ENCODE data around the gene DNAJB2. TPM values are rescaled to one million over a fixed set of nuclear protein-coding genes. Genes with fewer than 3 reads are reported as not detected.

The DNAJB2 gene
- 49.8 and 55.6 TPM in 2 replicates for total RNA-seq

GRCh38 chr2:219279151-219279915 lies at the start of gene DNAJB2:
Gene DNAJB2 (plus strand): TSS chr2:219279366. CDS start chr2:219279834, 468 bp downstream.
- intact Hi-C loops (cut with micrococcal nuclease) = loop anchor here (1.0 to 2.0 kb wide), 10 partner anchors 15 to 882 kb away; partner anchors contain the start of genes ABCB6, ANKZF1, ATG9A and NHEJ1
- Mint-ChIP-seq H3K36me3 (ENCODE audit: low read depth) (peaks cover 31% of the 10 kb centered on the region), H3K27me3 (ENCODE audit: low read depth) (peaks cover 3% of the 10 kb centered on the region), H3K4me3 (ENCODE audit: low read depth) (peak within 1 kb of the TSS; percentile 85), H3K9me3 (no peaks in the 10 kb centered on the region), H3K4me1 (ENCODE audit: low read depth) (peaks cover 39% of the 10 kb centered on the region), H3K27ac (peak within 1 kb of the TSS; percentile 91)
- DNase-seq (ENCODE audit: low spot score) = peak; percentile 98

DNA sequence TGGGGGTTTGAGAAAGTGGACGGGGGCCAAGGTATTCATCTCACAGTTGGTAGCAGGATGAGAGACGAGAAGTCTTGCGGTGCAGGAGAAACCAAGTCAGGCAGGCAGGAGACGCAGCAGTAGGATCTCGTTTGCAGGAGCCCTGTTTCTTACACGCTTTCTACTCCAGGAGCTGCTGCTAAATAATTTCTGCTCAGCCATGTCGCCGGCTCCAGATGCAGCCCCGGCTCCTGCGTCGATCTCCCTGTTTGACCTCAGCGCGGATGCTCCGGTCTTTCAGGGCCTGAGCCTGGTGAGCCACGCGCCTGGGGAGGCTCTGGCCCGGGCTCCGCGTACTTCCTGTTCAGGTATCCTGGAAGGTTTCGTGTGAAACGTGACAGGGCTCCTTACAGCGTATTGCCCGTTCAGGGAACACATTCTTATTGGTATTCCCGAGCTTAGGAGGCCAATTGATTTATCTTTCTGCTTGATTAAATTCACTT lies 49.1 kb upstream of the DNAJB2 start:
- Mint-ChIP-seq H3K36me3 (ENCODE audit: low read depth) (peaks cover 62% of the 10 kb centered on the region), H3K4me1 (ENCODE audit: low read depth) (peaks cover 33% of the 10 kb centered on the region), H3K9me3 (no peaks in the 10 kb centered on the region), H3K4me3 (ENCODE audit: low read depth) (peak overlapping the region; percentile 97), H3K27ac (peak overlapping the region; percentile 99), H3K27me3 (ENCODE audit: low read depth) (no peaks in the 10 kb centered on the region)
- DNase-seq (ENCODE audit: low spot score) = no peak
- intact Hi-C loops (cut with micrococcal nuclease) = no loop called here

DNA sequence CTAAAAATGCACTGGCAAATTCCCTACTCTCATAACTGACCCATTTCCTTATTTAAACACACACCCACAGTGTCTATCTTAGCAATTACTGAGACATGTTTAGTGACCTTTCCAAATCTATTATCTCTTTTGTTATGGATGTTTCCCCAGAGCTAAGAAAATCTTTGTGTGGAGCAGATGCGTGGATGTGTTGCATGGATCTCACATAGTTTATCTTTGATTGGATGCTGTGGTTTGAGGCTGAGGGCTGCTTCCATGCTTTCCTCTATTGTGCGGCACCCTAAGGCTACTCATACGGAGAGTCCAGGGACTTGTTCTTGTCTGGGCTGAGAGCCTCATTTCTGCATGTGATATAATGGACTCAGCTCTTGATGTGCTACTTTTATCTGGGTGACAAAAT lies 44.8 kb upstream of the DNAJB2 start:
- H3K4me3 Mint-ChIP-seq (ENCODE audit: low read depth) = no peak overlapping the region
- H3K4me1 Mint-ChIP-seq (ENCODE audit: low read depth) = peaks cover 19% of the 10 kb centered on the region
- intact Hi-C loops (cut with micrococcal nuclease) = no loop called here
- no peaks in the 10 kb centered on the region for H3K9me3 Mint-ChIP-seq
- H3K27me3 Mint-ChIP-seq (ENCODE audit: low read depth) = no peaks in the 10 kb centered on the region
- DNase-seq (ENCODE audit: low spot score) = no peak
- peaks cover 79% of the 10 kb centered on the region for H3K36me3 Mint-ChIP-seq (ENCODE audit: low read depth)
- no peak overlapping the region for H3K27ac Mint-ChIP-seq

DNA sequence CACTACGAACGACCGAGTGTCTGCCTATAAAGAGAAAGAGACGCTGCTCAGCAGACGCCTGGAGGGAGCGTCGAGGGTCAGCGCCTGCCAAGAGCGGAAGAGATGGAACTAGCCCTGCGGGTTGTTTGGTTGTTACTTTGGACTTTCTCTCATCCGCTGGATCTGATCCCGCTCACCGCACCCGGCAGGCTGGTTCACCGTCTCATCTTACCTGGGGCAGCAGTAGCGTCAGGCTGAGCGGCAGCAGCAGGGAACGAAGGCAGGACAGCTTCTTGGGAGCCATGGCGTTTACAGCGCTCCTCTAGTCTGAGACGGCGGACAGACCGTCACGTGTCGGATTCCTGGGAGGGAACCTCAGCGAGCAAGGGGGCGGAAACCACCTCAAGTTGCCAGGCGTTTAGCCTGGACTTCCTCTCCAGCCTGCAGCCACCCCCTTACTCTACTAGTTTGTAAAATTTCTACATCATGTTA lies 35.8 kb upstream of the DNAJB2 start:
- Mint-ChIP-seq H3K27ac (no peak overlapping the region), H3K4me3 (ENCODE audit: low read depth) (peak overlapping the region; percentile 33), H3K4me1 (ENCODE audit: low read depth) (peaks cover 31% of the 10 kb centered on the region), H3K27me3 (ENCODE audit: low read depth) (no peaks in the 10 kb centered on the region), H3K36me3 (ENCODE audit: low read depth) (peaks cover 34% of the 10 kb centered on the region), H3K9me3 (no peaks in the 10 kb centered on the region)
- DNase-seq (ENCODE audit: low spot score) = no peak
- intact Hi-C loops (cut with micrococcal nuclease) = no loop called here

DNA sequence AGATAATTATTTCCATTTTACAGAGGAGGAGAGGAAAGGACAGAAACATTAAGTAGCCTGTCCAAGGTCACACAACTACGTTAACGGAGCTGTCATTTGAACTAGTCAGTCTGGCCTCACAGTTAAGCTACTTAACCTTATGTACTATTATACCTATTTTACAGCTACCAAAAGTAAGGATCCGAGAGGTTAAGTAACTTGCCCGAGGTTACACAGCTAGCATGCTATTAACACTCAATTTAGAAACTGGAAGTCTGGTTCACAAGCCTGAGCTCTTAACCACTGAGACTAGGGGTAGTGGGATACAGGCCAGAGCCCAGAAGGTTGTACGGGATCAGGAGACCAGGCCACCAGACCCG lies 34.4 kb upstream of the DNAJB2 start:
- H3K27ac Mint-ChIP-seq = peak overlapping the region; percentile 97
- H3K9me3 Mint-ChIP-seq = no peaks in the 10 kb centered on the region
- peak overlapping the region; percentile 96 for H3K4me3 Mint-ChIP-seq (ENCODE audit: low read depth)
- intact Hi-C loops (cut with micrococcal nuclease) = loop anchor here (1.0 kb wide), 3 partner anchors 9 to 67 kb away; partner anchors contain the start of genes ANKZF1, ATG9A, TUBA4A and TUBA4B
- peaks cover 45% of the 10 kb centered on the region for H3K4me1 Mint-ChIP-seq (ENCODE audit: low read depth)
- H3K27me3 Mint-ChIP-seq (ENCODE audit: low read depth) = no peaks in the 10 kb centered on the region
- H3K36me3 Mint-ChIP-seq (ENCODE audit: low read depth) = peaks cover 42% of the 10 kb centered on the region
- no peak for DNase-seq (ENCODE audit: low spot score)

DNA sequence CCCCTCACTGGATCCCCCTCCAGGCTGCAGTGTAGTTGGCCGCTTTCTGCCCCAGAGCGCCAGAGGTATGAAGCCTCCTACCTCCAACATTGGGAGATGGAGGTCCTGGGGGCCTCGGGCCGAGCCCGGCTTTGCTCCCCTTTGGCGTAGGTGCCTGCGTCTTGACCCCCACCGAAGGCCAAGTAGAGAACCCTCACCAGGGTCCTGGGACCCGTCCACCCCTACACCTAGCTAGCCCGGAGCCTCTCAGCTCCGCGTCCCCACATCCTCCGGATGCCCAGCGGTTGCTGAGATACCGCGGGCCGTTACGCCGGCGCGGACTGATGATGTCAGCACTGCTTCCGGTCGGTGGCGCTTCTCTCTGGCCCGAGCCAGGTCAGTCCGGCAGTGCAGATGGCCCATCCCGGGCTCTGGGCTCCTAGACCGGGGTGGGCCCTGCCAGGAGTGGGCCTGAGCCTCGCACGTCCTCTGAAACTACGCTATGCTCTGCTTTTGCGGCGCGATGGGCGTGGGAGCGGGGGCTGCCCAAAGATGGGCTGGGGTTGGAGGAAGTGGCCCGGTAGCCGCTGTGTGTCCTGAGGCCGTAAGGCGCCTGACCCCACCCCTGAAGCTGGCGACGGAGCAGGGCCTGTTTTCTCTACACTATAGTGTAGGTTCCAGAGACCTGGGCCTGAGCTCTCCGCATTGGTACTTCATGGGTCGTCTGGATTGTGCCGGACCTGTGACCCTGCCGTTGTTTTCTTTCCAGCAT lies 33.8 kb upstream of the DNAJB2 start, which contains the start of the genes GLB1L and STK16:
Gene GLB1L (minus strand): TSS at position 297 of the 751 bp plus-strand sequence. CDS start 1,871 bp downstream, outside the sequence.
Gene STK16 (plus strand): TSS at position 332 of the 751 bp plus-strand sequence. CDS start 521 bp downstream, outside the sequence.
- H3K27me3 Mint-ChIP-seq (ENCODE audit: low read depth) = no peaks in the 10 kb centered on the region
- intact Hi-C loops (cut with micrococcal nuclease) = loop anchor here (1.0 kb wide), 3 partner anchors 8 to 68 kb away; partner anchors contain the start of genes ANKZF1, ATG9A, TUBA4A and TUBA4B
- peaks cover 45% of the 10 kb centered on the region for H3K36me3 Mint-ChIP-seq (ENCODE audit: low read depth)
- H3K4me3 Mint-ChIP-seq (ENCODE audit: low read depth) = peak within 1 kb of the TSS; percentile 96
- H3K27ac Mint-ChIP-seq = peak within 1 kb of the TSS; percentile 97
- DNase-seq (ENCODE audit: low spot score) = peak; percentile 88
- H3K4me1 Mint-ChIP-seq (ENCODE audit: low read depth) = peaks cover 50% of the 10 kb centered on the region
- H3K9me3 Mint-ChIP-seq = no peaks in the 10 kb centered on the region

- Mint-ChIP-seq H3K36me3 (ENCODE audit: low read depth) (peaks cover 50% of the 10 kb centered on the region), H3K27me3 (ENCODE audit: low read depth) (no peaks in the 10 kb centered on the region), H3K9me3 (no peaks in the 10 kb centered on the region), H3K4me3 (ENCODE audit: low read depth) (peak overlapping the region; percentile 96), H3K27ac (peak overlapping the region; percentile 97), H3K4me1 (ENCODE audit: low read depth) (peaks cover 56% of the 10 kb centered on the region)
- no peak for DNase-seq (ENCODE audit: low spot score)
- intact Hi-C loops (cut with micrococcal nuclease) = loop anchor here (1.0 to 2.0 kb wide), 4 partner anchors 7 to 69 kb away; partner anchors contain the start of genes ANKZF1, ATG9A, TUBA4A and TUBA4B
Measured at GRCh38 chr2:219245899-219246230, 33.3 kb upstream of the DNAJB2 start.

GRCh38 chr2:219246559-219246958 lies 32.6 kb upstream of the DNAJB2 start:
- intact Hi-C loops (cut with micrococcal nuclease) = loop anchor here (2.0 kb wide), 1 partner anchor 40 kb away; the partner anchor contains the start of gene ZFAND2B
- Mint-ChIP-seq H3K4me3 (ENCODE audit: low read depth) (peak overlapping the region; percentile 96), H3K4me1 (ENCODE audit: low read depth) (peaks cover 63% of the 10 kb centered on the region), H3K27me3 (ENCODE audit: low read depth) (no peaks in the 10 kb centered on the region), H3K9me3 (no peaks in the 10 kb centered on the region), H3K36me3 (ENCODE audit: low read depth) (peaks cover 57% of the 10 kb centered on the region), H3K27ac (peak overlapping the region; percentile 82)
- no peak for DNase-seq (ENCODE audit: low spot score)

- DNase-seq (ENCODE audit: low spot score) = peak; percentile 50
- peak overlapping the region; percentile 82 for H3K27ac Mint-ChIP-seq
- H3K4me3 Mint-ChIP-seq (ENCODE audit: low read depth) = peak overlapping the region; percentile 96
- no peaks in the 10 kb centered on the region for H3K9me3 Mint-ChIP-seq
- peaks cover 73% of the 10 kb centered on the region for H3K4me1 Mint-ChIP-seq (ENCODE audit: low read depth)
- peaks cover 71% of the 10 kb centered on the region for H3K36me3 Mint-ChIP-seq (ENCODE audit: low read depth)
- no peaks in the 10 kb centered on the region for H3K27me3 Mint-ChIP-seq (ENCODE audit: low read depth)
- intact Hi-C loops (cut with micrococcal nuclease) = loop anchor here (2.0 kb wide), 1 partner anchor 41 kb away; the partner anchor contains the start of gene ZFAND2B
Measured at GRCh38 chr2:219247678-219248642, 31.2 kb upstream of the DNAJB2 start.

- peak overlapping the region; percentile 90 for H3K27ac Mint-ChIP-seq
- H3K36me3 Mint-ChIP-seq (ENCODE audit: low read depth) = peaks cover 74% of the 10 kb centered on the region
- H3K9me3 Mint-ChIP-seq = no peaks in the 10 kb centered on the region
- H3K27me3 Mint-ChIP-seq (ENCODE audit: low read depth) = no peaks in the 10 kb centered on the region
- intact Hi-C loops (cut with micrococcal nuclease) = no loop called here
- DNase-seq (ENCODE audit: low spot score) = no peak
- peak overlapping the region; percentile 77 for H3K4me3 Mint-ChIP-seq (ENCODE audit: low read depth)
- H3K4me1 Mint-ChIP-seq (ENCODE audit: low read depth) = peaks cover 71% of the 10 kb centered on the region
Measured at GRCh38 chr2:219248845-219249202, 30.3 kb upstream of the DNAJB2 start.

DNA sequence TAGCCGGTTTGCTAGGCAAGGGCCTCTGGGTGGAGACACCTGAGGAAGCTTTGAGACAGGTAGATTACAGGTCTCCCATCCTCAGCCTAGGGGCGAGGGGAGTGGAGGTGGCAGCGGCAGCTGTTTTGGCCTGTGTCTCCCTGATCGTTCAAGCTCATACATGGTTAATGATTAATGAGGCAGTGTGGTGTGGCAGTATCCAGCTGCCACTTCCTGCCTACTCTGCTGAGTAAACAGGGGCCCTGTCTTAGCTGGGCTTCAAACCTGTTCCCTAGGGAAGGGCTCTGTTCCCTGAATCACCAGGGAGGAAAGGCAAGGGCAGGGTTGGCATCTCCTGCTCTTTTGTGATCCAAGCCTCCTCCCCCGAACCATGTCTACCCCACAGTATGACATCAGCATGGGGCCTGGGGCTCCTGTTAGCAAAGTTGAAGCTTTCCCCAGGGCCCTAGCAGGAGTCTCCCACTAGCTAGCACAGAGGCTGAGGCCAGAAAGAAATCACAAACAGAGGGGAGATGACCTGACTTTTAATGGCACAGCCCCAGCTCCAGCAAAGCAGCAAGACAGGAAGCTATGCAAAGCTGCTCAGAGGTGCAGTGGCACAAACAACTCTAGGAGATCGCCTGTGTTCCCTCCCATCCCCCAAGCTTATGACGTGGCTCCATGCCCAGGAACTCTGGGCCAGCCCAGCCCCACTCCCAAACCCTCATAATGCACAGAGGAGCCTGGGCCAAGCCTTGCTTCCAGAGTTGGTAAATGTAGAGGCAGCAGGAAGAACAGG lies 29.8 kb upstream of the DNAJB2 start:
- H3K4me3 Mint-ChIP-seq (ENCODE audit: low read depth) = peak overlapping the region; percentile 77
- no peaks in the 10 kb centered on the region for H3K27me3 Mint-ChIP-seq (ENCODE audit: low read depth)
- peaks cover 74% of the 10 kb centered on the region for H3K36me3 Mint-ChIP-seq (ENCODE audit: low read depth)
- DNase-seq (ENCODE audit: low spot score) = peak; percentile 34
- intact Hi-C loops (cut with micrococcal nuclease) = no loop called here
- H3K9me3 Mint-ChIP-seq = no peaks in the 10 kb centered on the region
- H3K4me1 Mint-ChIP-seq (ENCODE audit: low read depth) = peaks cover 70% of the 10 kb centered on the region
- H3K27ac Mint-ChIP-seq = peak overlapping the region; percentile 90

Data from activated T-helper 2 cell treated with anti-CD3 and anti-CD28 coated beads, Interferon-gamma antibody, Interleukin-2, Interleukin-4, amounts not matched to agents 10 μg/mL and 5 μg/mL and 100 μg/mL, durations not matched to agents 14 hours and 24 hours and 36 hours (primary cell).